OCI-LY7 (cell line): ENCODE data around the gene PADI4. TPM values are rescaled to one million over a fixed set of nuclear protein-coding genes. Genes with fewer than 3 reads are reported as not detected.

Experiments
- BruUV-seq: library from RNA; stranded (reverse); fragments of 400-500 nt; replicated peaks from 2 replicates; lab custom pipeline; 2021; lab: Mats Ljungman, UMichigan
- CTCF ChIA-PET: fragments of 300-600 bp; sonication (Branson Sonifier 250); formaldehyde crosslinking; loops from one replicate; lab custom pipeline; 2022; ENCODE audit warnings: antibody characterized with exemption; ENCODE audit not compliant: unreplicated experiment; lab: Charles Lee
- POLR2A ChIA-PET: fragments of 300-600 bp; sonication (Branson Sonifier 250); formaldehyde crosslinking; loops from one replicate; lab custom pipeline; 2022; ENCODE audit warnings: antibody characterized with exemption; lab: Charles Lee
- DNase-seq: peaks from one replicate; pipeline ENCODE4 v3.0.0-alpha.2; 2015; ENCODE audit warnings: low spot score
- H2AFZ ChIP-seq: fragments of 200-600 bp; sonication (generic), shearing (Covaris generic); 2 replicates; pipeline ENCODE4 v1.6.1; 2014; ENCODE audit warnings: mild to moderate bottlenecking, antibody characterized with exemption, low read length, moderate library complexity
- H3K27ac ChIP-seq: fragments of 200-600 bp; sonication (generic); 2 replicates; pipeline ENCODE4 v1.5.1; 2014; ENCODE audit warnings: mixed run types, low read depth, mild to moderate bottlenecking, moderate library complexity, low read length, inconsistent platforms; ENCODE audit not compliant: poor library complexity, severe bottlenecking
- H3K36me3 ChIP-seq: fragments of 200-600 bp; sonication (generic); 2 replicates; pipeline ENCODE4 v1.6.1; 2014; ENCODE audit warnings: mild to moderate bottlenecking, antibody characterized with exemption, low read length, moderate library complexity, mixed read lengths; ENCODE audit not compliant: insufficient read depth
- H3K4me1 ChIP-seq: fragments of 200-600 bp; sonication (generic); 2 replicates; pipeline ENCODE4 v1.5.1; 2014; ENCODE audit warnings: mild to moderate bottlenecking, low read length; ENCODE audit not compliant: insufficient read depth, poor library complexity, severe bottlenecking
- H3K4me2 ChIP-seq: fragments of 200-600 bp; sonication (generic); 2 replicates; pipeline ENCODE4 v1.6.1; 2014; ENCODE audit warnings: mild to moderate bottlenecking, low read length
- H3K4me3 ChIP-seq: fragments of 200-600 bp; sonication (generic); 2 replicates; pipeline ENCODE4 v1.5.1; 2014; ENCODE audit warnings: mild to moderate bottlenecking, low read depth, low read length; ENCODE audit not compliant: poor library complexity, severe bottlenecking
- H3K79me2 ChIP-seq: fragments of 200-600 bp; sonication (generic); 2 replicates; pipeline ENCODE4 v1.6.1; 2016; ENCODE audit warnings: low read depth, mild to moderate bottlenecking, low read length, moderate library complexity, mixed read lengths; ENCODE audit not compliant: insufficient read depth
- H3K9me2 ChIP-seq: fragments of 200-600 bp; sonication (generic); 2 replicates; pipeline ENCODE4 v1.6.1; 2016; ENCODE audit warnings: mild to moderate bottlenecking, low read length, mixed read lengths; ENCODE audit not compliant: insufficient read depth
- H3K9me3 ChIP-seq: fragments of 200-600 bp; sonication (generic); 2 replicates; pipeline ENCODE4 v1.6.1; 2014; ENCODE audit warnings: mild to moderate bottlenecking, mixed run types, low read length, mixed read lengths
- H4K20me1 ChIP-seq: fragments of 200-600 bp; sonication (generic); 2 replicates; pipeline ENCODE4 v1.6.1; 2014; ENCODE audit warnings: mild to moderate bottlenecking, antibody characterized with exemption, low read length, moderate library complexity, mixed read lengths; ENCODE audit not compliant: insufficient read depth
- EZH2phosphoT487 ChIP-seq: fragments of 200-600 bp; sonication (generic); IDR thresholded peaks from 2 replicates; pipeline ENCODE4 v1.6.1; 2018; ENCODE audit warnings: low read depth, borderline replicate concordance, mild to moderate bottlenecking, mixed run types, antibody characterized with exemption, low read length, moderate library complexity, mixed read lengths
- intact Hi-C: fragments of 100-400 bp; cut with micrococcal nuclease; formaldehyde crosslinking; loops from one replicate; pipeline ENCODE4 v1.10.0; 2022; ENCODE audit not compliant: unreplicated experiment
- total RNA-seq, 2 experiments: library from RNA; depleted of rRNA in 1 of 2; stranded (reverse); fragments of >200 nt in 1 of 2; shearing (Covaris generic) in 1 of 2; gene quantifications; 2 replicates each; pipeline ENCODE4 v1.2.3, GENCODE V29; 2014 to 2022
- TF ChIP-seq, protein P1 (sequence below): fragments of 200-600 bp; sonication (generic); conservative IDR thresholded peaks from 2 replicates; pipeline ENCODE4 v1.5.1; 2014; ENCODE audit warnings: mild to moderate bottlenecking, antibody characterized with exemption, low read length, moderate library complexity, mixed read lengths

Gene PADI4
- total RNA-seq, 2 experiments from 2014 or later, result 0.19 TPM; not detected in 1

DNA sequence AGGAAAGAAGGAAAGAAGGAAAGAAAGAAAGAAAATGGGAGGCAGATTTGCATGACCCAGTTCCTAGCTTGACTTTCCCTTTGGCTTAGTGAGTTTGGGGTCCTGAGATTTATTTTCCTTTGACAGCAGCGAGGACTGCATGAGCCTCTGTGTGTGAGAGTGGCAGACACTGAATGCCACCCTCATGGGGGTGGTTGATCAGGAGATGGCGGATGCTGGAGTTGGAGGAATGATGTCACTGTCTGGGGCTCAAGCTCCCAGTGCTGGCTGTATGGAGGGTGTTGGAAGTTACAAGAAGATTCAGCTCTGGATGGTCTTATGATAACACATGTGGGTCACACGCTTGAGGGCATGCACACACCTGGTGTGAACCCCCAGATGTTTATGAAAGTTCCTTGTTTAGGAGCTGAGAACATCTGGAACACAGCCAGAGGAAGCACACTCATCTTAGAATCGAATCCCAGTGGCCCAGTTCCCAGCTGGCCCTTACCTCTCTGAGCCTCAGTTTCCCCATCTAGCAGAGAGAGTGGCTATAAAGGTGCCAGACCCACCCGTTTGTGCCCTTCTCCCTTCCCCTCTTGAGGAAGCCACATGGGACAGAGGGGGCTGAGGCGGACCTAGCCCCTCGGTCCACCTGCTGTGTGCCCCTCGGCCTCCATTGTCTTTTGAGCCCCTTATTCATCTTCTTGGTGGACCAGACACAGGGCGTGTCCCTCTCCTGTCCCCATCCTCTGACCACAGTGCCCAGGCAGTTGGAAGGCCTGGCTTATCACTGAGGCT is 5.7 kb downstream of the PADI4 start:
- Histone ChIP-seq H3K4me1 (no peaks in the 10 kb centered on the region), H2AFZ (no peak overlapping the region), H3K9me2 (no peaks in the 10 kb centered on the region), H3K4me3 (no peak overlapping the region), H3K9me3 (no peaks in the 10 kb centered on the region), H3K4me2 (no peak overlapping the region), H3K79me2 (no peaks in the 10 kb centered on the region), H4K20me1 (no peaks in the 10 kb centered on the region), H3K36me3 (no peaks in the 10 kb centered on the region), H3K27ac (no peak overlapping the region)
- ChIA-PET CTCF (no interaction called here), POLR2A (interaction anchor here (0.6 to 0.7 kb wide), 2 partner anchors 9 to 1488 kb away, joined by 3 read pairs; no protein-coding TSS in a partner anchor)
- no TSS peak for BruUV-seq
- no peak for TF ChIP-seq EZH2phosphoT487
- TF ChIP-seq, protein P1, sequence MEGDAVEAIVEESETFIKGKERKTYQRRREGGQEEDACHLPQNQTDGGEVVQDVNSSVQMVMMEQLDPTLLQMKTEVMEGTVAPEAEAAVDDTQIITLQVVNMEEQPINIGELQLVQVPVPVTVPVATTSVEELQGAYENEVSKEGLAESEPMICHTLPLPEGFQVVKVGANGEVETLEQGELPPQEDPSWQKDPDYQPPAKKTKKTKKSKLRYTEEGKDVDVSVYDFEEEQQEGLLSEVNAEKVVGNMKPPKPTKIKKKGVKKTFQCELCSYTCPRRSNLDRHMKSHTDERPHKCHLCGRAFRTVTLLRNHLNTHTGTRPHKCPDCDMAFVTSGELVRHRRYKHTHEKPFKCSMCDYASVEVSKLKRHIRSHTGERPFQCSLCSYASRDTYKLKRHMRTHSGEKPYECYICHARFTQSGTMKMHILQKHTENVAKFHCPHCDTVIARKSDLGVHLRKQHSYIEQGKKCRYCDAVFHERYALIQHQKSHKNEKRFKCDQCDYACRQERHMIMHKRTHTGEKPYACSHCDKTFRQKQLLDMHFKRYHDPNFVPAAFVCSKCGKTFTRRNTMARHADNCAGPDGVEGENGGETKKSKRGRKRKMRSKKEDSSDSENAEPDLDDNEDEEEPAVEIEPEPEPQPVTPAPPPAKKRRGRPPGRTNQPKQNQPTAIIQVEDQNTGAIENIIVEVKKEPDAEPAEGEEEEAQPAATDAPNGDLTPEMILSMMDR, result no peak
- DNase-seq, result no peak
- intact Hi-C loops, result no loop called here

DNA sequence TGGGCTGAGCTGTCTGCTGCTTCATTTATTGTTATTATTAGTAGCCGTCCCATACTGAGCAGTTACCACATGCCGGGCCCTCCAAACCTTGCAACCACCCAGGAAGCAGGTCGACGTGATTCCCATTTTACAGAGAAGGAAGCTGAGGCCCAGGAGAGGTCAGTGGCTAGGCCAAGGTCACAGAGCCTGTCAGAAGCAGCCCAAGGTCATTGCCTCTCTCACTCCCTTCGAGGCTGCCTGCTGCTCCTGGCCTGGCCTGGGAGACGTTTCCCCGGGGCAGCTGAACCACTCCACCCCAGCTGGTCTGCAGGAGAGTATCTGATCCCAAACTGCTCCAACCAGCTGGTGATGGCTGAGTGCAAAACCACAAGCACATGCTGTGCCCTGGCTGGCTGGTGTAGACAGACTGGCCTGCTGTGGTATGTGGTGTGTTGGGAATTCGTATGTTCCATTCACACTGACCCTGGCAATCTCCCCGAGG is 6.5 kb downstream of the PADI4 start:
- Histone ChIP-seq H2AFZ (no peak overlapping the region), H3K4me3 (no peak overlapping the region), H3K9me2 (no peaks in the 10 kb centered on the region), H3K4me1 (no peaks in the 10 kb centered on the region), H3K79me2 (no peaks in the 10 kb centered on the region), H3K27ac (no peak overlapping the region), H3K9me3 (no peaks in the 10 kb centered on the region), H4K20me1 (no peaks in the 10 kb centered on the region), H3K36me3 (no peaks in the 10 kb centered on the region), H3K4me2 (no peak overlapping the region)
- TF ChIP-seq, protein P1, result no peak
- TF ChIP-seq EZH2phosphoT487, result no peak
- CTCF ChIA-PET, result no interaction called here
- intact Hi-C loops, result no loop called here
- no peak for DNase-seq
- POLR2A ChIA-PET, result no interaction called here
- BruUV-seq, result no TSS peak

DNA sequence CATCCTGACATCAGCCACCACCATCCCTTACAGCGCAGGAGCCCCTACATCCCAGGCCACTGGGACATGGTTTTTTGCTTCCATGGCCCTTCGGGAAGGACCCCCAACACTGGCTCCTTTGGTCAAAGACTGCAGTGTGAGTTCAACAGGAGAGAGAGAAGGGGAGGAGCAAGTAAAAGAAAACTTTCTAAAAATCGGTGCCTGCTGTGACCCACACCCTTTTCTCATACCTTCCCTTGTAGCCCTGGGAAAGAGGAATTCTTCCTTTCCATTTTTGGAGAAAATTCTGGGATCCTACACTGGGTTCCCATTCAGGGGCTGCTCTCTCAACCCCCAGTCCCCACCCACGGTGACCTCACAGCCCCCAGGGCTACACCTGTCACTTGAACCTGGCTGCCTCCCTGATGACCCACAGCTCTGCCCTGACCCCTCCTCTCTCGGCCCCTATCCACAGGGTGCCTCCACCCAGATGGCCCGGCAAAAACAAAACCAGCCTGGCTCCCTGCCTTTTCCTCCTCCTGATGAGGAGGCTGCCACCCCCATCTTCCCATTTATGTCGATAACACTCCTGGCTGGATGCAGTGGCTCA is 7.6 kb downstream of the PADI4 start:
- no peaks in the 10 kb centered on the region for H3K4me1 ChIP-seq
- CTCF ChIA-PET, result no interaction called here
- no peak for DNase-seq

More for the DNA sequence above, 7.6 kb downstream of the PADI4 start:
- H3K9me3 ChIP-seq, result no peaks in the 10 kb centered on the region
- H3K27ac ChIP-seq, result no peak overlapping the region
- H3K4me2 ChIP-seq, result no peak overlapping the region
- TF ChIP-seq, protein P1, result no peak
- no peak for TF ChIP-seq EZH2phosphoT487
- no peaks in the 10 kb centered on the region for H3K79me2 ChIP-seq
- POLR2A ChIA-PET, result no interaction called here
- H3K9me2 ChIP-seq, result no peaks in the 10 kb centered on the region
- BruUV-seq, result no TSS peak
- no peak overlapping the region for H2AFZ ChIP-seq
- intact Hi-C loops, result no loop called here
- H3K4me3 ChIP-seq, result no peak overlapping the region
- H3K36me3 ChIP-seq, result no peaks in the 10 kb centered on the region
- H4K20me1 ChIP-seq, result no peaks in the 10 kb centered on the region
